T-helper 2 cell treated with Interferon-gamma antibody and Interleukin-4, amounts not matched to agents 100 ng/mL and 5 ng/mL, for 36 hours (primary cell): ENCODE data around the gene LCN6. TPM values are rescaled to one million over a fixed set of nuclear protein-coding genes. Genes with fewer than 3 reads are reported as not detected.
"Not testable (repeated sequence)": the region's sequence is repeated elsewhere in the genome, so short reads cannot be mapped to it uniquely, and the experiment has no call there.

ENCODE experiments used
- intact Hi-C: fragments of 100-400 bp; cut with micrococcal nuclease; formaldehyde crosslinking; loops from one replicate; pipeline ENCODE4 v1.15.1; 2023
- total RNA-seq: library from RNA; stranded (reverse); gene quantifications from 2 replicates; pipeline ENCODE4 v1.2.3, GENCODE V29; 2022

Gene LCN6, protein sequence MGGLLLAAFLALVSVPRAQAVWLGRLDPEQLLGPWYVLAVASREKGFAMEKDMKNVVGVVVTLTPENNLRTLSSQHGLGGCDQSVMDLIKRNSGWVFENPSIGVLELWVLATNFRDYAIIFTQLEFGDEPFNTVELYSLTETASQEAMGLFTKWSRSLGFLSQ
- total RNA-seq, result not detected in 2 replicates

GRCh38 chr9:136748201-136748600 is at the start of gene LCN6:
Gene LCN6 (minus strand): TSS chr9:136748525. CDS start chr9:136748483, 42 bp downstream.
- intact Hi-C loops, result no loop called here

DNA sequence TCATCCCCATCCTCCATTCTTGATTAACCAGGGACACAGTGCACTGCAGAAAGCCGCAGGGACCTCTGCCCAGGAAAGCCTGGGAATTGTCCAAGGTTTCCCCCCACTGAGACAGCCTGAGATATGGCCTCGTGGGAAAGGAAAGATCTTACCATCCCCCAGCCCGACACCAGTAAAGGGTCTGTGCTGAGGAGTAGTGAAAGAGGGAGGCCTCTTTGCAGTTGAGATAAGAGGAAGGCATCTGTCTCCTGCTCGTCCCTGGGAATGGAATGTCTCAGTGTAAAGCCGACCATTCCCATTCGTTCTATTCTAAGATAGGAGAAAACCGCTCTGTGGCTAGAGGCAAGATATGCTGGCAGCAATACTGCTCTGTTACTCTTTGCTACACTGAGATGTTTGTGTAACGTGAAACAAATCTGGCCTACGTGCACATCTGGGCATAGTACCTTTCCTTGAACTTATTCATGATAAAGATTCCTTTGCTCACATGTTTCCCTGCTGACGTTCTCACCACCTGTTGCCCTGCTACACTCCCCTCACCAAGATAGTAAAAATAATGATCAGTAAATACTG is 48.5 kb upstream of the LCN6 start:
- intact Hi-C loops, result not testable (repeated sequence)

- intact Hi-C loops, result no loop called here
These were observed 48.0 kb upstream of the LCN6 start, which contains the start of gene CCDC183 for GRCh38 chr9:136796238-136796774. Gene CCDC183 (plus strand): TSS chr9:136796338. CDS start chr9:136796398, 60 bp downstream.

DNA sequence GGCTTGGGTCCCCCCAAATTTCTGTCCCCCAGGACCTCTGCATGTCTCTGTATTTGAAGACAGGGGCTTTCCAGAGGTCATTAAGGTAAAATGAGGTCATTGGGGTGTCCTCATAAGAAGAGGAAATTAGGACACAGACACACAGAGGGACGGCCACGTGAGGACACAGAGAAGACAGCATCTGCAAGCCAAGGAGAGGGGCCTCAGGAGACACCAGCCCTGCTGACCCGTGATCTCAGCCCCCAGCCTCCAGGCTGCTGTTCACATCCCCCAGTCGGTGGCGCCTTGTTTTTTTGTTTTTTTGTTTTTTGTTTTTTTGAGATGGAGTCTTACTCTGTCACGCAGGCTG is 46.6 kb upstream of the LCN6 start:
- intact Hi-C loops, result loop anchor here (5.0 kb wide), 6 partner anchors 52 to 812 kb away; partner anchors contain the start of genes ARRDC1, FBXW5, PHPT1 and TRAF2

DNA sequence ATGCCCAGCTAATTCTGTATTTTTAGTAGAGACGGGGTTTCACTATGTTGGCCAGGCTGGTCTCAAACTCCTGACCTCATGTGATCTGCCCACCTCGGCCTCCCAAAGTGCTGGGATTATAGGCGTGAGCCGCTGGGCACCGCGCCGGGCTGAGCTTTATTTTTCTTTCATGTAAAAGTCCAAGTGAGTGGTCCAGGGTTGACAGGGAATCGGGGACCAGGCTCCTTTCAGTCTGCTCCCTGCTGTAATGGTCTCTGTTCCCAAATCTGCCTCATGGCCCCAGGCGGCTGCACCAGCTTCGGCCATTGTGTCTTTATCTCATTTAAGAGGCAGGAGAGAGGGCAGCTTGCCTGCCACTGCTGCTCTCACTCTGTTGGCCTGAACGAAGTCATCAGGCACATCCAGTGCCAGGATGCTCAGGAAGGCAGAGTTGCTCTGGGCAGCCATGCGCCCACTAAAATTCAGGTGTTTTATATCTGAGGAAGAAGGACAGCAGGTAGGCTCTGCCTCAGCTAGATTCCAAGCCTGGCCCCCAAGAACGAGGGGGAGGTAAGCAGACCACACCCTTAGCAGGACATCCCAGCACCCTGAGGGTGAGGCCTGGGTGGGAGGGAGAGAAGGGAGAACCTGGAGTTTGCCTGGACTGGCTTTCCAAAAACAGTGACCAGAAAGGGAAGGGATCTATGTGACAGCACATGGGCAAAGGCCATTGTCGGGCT is 46.1 kb upstream of the LCN6 start:
- intact Hi-C loops, result loop anchor here (5.0 kb wide), 6 partner anchors 53 to 813 kb away; partner anchors contain the start of genes ARRDC1, FBXW5, PHPT1 and TRAF2

DNA sequence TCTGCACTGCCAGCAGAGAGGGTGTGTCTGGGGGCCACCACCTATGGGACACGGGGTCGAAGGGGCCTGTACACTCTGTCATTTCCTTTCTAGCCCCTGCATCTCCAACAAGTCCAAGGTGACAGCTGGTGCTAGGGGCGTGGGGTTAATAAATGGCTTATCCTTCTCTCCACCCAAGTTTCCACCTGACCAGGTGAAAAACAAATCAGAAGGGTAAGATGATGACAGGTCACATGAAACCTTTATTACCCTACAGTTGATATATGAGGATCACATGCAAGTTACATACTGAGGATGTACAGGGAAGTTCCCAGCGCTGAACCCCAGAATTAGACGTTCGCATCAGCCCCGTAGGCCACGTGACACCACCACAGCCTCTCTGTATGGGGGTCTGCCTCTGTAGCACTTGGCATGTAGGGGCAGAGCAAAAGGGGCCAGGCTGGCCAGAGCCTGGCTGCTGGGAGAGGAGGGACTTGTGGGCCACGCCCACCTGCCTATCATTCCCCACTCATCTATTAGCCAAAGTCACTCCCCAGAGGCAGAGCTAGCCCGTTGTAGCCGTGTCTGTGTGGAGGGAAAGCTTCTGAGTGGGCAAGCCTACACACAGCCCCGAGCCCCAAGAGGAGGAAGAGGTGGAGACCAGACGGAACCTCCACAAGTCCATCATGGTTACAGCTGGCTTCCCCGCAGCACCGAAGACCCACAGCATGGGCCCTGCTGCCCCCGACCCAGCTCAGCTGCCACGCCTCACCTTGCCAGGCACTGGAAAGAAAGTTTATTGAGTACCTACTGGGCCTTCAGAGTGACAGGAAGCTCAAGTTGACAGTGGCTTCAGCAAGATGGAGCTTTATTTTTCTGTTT is 45.0 kb upstream of the LCN6 start:
- intact Hi-C loops, result loop anchor here (5.0 kb wide), 6 partner anchors 54 to 814 kb away; partner anchors contain the start of genes ARRDC1, FBXW5, PHPT1 and TRAF2

GRCh38 chr9:136792321-136793085 is 44.2 kb upstream of the LCN6 start:
- intact Hi-C loops, result loop anchor here (5.0 kb wide), 6 partner anchors 55 to 815 kb away; partner anchors contain the start of genes ARRDC1, FBXW5, PHPT1 and TRAF2

DNA sequence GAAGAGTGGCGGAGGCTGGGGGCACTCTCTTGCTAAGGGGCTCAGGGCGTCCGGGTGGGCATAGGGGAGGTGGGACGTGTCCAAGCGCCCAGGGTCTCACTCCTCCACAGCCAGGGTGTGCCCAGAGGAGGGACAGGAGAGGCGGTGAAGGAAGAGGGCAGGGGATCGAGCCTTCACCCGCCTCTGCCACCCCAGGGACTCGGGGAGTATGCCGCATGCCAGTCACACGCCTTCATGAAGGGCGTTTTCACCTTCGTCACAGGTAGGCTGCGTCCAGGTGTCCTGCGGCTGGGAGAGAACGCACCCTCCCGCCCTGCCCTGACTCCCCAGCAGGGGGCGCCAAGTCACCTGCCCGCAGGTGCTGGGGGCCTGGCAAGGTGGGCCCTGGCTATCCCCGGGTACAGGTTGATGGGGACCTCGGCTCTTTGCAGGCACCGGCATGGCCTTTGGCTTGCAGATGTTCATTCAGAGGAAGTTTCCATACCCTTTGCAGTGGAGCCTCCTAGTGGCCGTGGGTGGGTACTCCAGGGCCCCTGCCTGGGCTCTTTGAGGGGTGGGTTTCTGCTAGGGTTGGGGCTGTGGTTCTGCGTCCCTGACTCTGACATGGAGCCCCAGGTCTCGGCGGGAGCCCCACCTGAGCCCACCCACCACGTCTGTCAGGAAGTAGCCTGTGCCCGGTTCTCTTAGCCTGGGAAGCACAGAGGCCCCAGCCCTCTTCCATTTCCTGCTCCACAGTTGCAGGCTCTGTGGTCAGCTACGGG is 43.4 kb upstream of the LCN6 start:
- intact Hi-C loops, result loop anchor here (1.0 to 5.0 kb wide), 9 partner anchors 9 to 816 kb away; partner anchors contain the start of genes ARRDC1, FBXW5, PAXX and PHPT1

DNA sequence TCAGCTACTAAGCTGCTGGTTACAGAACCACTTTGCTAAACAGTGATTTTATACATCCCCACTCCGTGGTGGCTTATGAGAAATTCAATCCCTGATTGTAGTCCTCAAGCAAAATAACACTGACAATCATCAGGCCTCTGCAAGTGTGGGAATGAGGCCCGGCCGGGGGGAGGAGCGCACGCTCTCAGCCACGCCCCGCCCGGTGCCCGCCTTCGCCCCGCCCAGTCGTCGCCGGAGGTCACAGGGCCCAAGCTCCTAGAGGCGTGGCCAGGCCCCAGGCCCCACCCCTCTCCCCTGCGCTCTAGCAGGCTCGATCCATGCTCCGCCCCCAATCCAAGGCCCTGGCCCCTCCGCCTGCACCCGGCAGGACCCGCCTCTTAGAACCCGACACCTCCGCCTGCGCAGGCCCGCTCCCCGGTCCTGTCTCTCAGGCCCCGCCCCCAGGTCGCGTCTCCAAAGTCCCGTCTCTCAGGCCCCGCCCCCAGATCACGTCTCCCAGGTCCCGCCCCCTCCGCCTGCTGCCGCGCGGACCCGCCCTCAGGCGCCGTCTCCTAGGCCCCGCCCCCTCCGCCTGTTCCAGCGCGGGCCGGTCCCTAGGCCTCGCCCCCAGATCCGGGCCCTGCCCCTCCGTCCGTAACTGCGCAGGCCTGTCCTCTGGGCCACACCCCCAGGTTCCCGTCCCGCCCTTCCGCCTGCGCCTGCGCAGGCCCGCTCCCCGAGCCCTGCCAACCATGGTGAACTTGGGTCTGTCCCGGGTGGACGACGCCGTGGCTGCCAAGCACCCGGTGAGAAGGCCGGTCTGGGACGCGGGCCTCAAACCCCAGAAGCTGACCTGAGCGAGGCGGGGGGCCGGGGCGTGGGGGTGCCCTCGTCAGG is 42.6 kb upstream of the LCN6 start, which contains the start of gene TMEM141:
TMEM141 (plus strand) TSS at position 705 of the 876 bp plus-strand sequence; CDS start at position 732, 27 bp downstream.
- intact Hi-C loops, result loop anchor here (1.0 to 5.0 kb wide), 9 partner anchors 9 to 816 kb away; partner anchors contain the start of genes ARRDC1, FBXW5, PAXX and PHPT1

GRCh38 chr9:136789523-136789937 is 41.2 kb upstream of the LCN6 start:
- intact Hi-C loops, result no loop called here

- intact Hi-C loops, result not testable (repeated sequence)
These were observed 40.6 kb upstream of the LCN6 start for GRCh38 chr9:136788644-136789522.

- intact Hi-C loops, result loop anchor here (1.0 kb wide), 1 partner anchor 247 kb away; no protein-coding TSS in a partner anchor
These were observed 39.5 kb upstream of the LCN6 start for GRCh38 chr9:136787690-136788400.

DNA sequence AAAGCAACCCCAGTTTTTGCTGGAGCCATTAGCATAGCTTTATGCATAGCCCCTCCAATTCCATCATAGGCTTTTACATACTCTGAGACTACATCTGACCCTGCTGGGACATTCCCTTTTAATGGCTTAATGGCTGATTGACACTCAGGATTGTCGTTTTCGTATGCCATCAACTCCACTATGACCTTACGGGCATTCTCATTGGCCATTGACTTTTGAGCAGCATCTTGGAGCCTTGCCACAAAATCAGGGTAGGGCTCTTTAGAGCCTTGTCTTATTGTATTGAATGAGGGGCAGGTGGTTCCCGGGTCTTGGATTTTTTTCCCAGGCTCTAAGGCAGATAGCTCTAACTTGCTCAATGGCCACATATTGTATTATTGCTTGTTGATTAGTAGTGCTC is 38.7 kb upstream of the LCN6 start:
- intact Hi-C loops, result loop anchor here (1.0 kb wide), 1 partner anchor 248 kb away; no protein-coding TSS in a partner anchor

DNA sequence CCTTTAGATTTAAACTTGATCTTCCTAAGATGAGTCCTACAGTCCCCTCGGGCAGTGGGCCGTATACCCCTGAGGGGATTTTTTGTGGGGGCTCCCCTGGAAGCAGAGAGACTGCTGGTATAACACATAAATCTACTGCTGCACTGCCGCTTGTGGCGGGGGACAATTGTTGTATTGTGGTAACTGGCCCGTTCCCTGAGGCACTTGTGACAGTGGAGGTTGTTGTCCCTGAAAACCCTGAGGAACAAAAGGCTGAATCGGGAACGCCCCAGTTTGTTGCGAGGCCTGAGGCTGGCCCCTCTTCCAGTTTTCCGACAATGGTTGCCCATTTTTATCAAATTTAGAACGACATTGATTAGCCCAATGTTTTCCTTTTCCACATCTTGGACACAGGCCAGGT is 38.1 kb upstream of the LCN6 start:
- intact Hi-C loops, result no loop called here

GRCh38 chr9:136785565-136786355 is 37.4 kb upstream of the LCN6 start:
- intact Hi-C loops, result not testable (repeated sequence)

DNA sequence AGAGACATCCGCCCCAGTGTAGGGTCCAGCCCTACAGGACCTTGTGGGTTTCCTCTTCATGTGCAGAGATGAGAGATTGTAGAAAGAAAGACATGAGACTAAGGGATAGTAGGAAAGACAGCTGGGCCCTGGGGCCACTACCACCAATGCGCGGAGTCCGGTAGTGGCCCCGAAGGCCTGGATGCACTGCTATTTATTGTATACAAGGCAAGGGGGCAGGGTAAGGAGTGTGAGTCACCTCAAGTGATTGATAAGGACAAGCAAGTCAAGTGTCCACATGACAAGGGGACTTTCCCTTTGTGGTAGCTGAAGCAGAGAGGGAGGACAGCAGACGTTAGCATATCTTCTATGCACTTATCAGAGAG is 36.7 kb upstream of the LCN6 start:
- intact Hi-C loops, result no loop called here
